Right cardiac atrium (tissue), 5 donors: Measurements from ENCODE around the gene HAP1. TPM values are rescaled to one million over a fixed set of nuclear protein-coding genes. Genes with fewer than 3 reads are reported as not detected.

Experiments used
- ATAC-seq, 2 donors: fragments of 200-7000 bp; cut with Tn5 transposase; one replicate each; pipeline versions ENCODE4 v1.8.0 to v1.9.1; 2020; ENCODE audit warnings: moderate library complexity in 2 of 2, mild to moderate bottlenecking in 1 of 2
- DNase-seq, 3 donors: peaks; one replicate each; pipeline ENCODE4 v3.0.0-alpha.2; 2020
- H3K27ac ChIP-seq: one replicate; pipeline ENCODE4 v1.5.1; 2013; ENCODE audit warnings: mild to moderate bottlenecking, low read length, control low read depth, moderate library complexity
- H3K27me3 ChIP-seq: one replicate; pipeline ENCODE4 v1.6.1; 2013; ENCODE audit not compliant: control insufficient read depth, insufficient read depth
- H3K4me1 ChIP-seq: one replicate; pipeline ENCODE4 v1.6.1; 2013; ENCODE audit warnings: low read length; ENCODE audit not compliant: control insufficient read depth, insufficient read depth
- H3K4me3 ChIP-seq: one replicate; pipeline ENCODE4 v1.5.1; 2013; ENCODE audit warnings: low read length, control low read depth
- H3K9me3 ChIP-seq: one replicate; pipeline ENCODE4 v1.6.1; 2013; ENCODE audit warnings: low read length; ENCODE audit not compliant: control insufficient read depth
- WGBS: extraction: QIAGEN DNeasy Blood & Tissue Kit; methylation state at CpG from one replicate; pipeline ENCODE4 v1.1.7; 2013; 5-methylcytosine and 5-hydroxymethylcytosine counted together
- intact Hi-C, 4 donors: fragments of 100-400 bp; cut with DNase I; formaldehyde crosslinking; loops; one replicate each; pipeline versions ENCODE4 v1.11.0 to v1.14.0; 2022 to 2023
- polyA plus RNA-seq: library from polyadenylated mRNA; stranded (reverse); fragments of 200-250 nt; gene quantifications from one replicate; pipeline ENCODE4 v1.2.3, GENCODE V29; 2013
- total RNA-seq, 4 donors: library from RNA; stranded (reverse); fragmentation: NEBNext Ultra II Directional; extraction: Animal tissue kit (Norgen Biotek cat#: 25700); gene quantifications; one replicate each; pipeline ENCODE4 v1.2.1, GENCODE V29; 2021
- donor health status: healthy with polysubstance abuse.
- donor health status: DM: no; HTN: yes; CAD: no.
- donor health status: DM: no; HTN: no; CAD: no.
- donor health status: DM: no; HTN: yes; CAD: no; lungs with severe emphysema.
- donor health status: DM: yes; HTN: yes; CAD: no.

The HAP1 gene
- total and polyA plus RNA-seq, 5 donors, result 0.05 TPM; not detected in 4

DNA sequence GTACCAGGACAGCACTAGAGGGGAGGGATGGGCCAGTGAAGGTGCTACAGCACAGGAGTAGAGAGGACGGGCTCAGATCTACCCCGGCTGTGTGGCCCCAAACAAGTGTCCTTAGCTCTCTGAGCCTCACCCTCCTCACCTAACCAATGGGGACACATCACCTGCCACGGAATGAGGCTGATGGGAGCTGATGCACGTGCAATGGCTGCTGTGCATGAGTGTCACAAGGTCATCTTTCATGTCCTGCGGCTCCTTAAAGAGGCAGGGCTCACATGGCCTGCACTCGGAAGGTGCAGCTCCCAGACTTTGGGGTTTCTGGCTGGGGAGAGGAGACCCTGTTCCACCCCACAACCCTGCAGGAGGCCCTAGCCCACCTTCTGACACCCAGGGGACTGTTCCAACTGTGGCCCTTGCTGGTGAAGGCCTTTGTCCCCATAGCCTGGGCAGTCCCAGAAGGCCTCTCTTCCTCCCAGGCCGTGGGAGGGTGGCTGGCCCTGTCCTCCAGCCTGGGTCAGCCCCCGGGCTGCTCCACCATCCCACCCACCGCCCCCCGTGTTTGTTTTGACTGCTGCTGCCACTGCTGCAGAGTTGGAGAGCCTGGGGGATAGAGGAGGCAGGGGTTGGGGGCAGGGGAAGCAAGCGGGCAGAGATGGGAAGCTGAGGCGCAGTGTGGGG lies 10.5 kb downstream of the HAP1 start:
- Histone ChIP-seq H3K4me1 (no peaks in the 10 kb centered on the region), H3K27ac (no peak overlapping the region), H3K9me3 (no peaks in the 10 kb centered on the region), H3K4me3 (no peak overlapping the region), H3K27me3 (no peaks in the 10 kb centered on the region)
- 76% methylated on average over 12 of the region's 12 CpGs for WGBS
- no peak for DNase-seq
- intact Hi-C loops, result no loop called here
- no peak for ATAC-seq

DNA sequence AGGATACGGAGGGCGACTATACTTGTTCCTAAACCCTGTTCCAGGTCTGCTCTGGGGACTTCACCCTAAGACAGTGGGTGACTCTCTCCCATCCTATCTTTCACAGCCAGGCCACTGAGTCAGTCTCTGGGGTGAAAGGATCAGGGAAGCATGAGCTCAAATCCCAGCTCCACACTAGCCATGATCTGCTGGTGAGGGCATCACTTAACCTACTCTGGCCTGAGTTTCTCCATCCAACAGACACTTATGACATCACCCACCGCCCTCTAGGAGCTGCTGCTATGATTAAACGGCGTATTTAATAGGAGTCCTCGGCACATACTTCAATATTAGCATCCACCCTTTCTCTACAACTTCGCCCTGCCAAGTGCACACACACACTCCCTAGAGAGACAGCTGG lies 12.2 kb downstream of the HAP1 start:
- WGBS, result 83% methylated on average over 7 of the region's 7 CpGs
- no peaks in the 10 kb centered on the region for H3K9me3 ChIP-seq
- H3K4me1 ChIP-seq, result peaks cover 2% of the 10 kb centered on the region

DNA sequence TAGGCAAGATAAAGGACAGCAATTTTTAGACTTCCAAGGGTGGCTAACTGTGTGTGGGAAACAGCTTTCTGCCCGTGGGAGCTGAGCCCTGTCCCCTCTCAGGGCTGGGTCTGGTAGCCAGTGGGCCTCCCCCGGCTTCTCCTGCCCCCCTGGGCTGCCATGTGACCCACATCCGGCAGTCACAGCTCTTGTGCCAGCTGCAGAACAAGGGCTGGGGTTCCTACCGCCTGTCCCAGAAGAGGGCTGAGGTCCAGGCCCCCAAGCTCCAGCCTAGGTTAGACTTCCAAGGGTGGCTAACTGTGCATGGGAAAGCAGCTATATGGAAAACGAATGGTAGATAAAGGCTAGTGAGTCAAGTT lies 16.2 kb downstream of the HAP1 start:
- Histone ChIP-seq H3K4me1 (peaks cover 2% of the 10 kb centered on the region), H3K9me3 (no peaks in the 10 kb centered on the region), H3K27me3 (no peaks in the 10 kb centered on the region), H3K4me3 (no peak overlapping the region), H3K27ac (no peak overlapping the region)
- intact Hi-C loops, result no loop called here
- DNase-seq (no peak), ATAC-seq (peak in 1 of 2 donors; percentile 21)
- WGBS, result 50% methylated on average over 5 of the region's 5 CpGs

More for the DNA sequence above, 12.2 kb downstream of the HAP1 start:
- no peak overlapping the region for H3K27ac ChIP-seq
- no peak for DNase-seq
- H3K4me3 ChIP-seq, result no peak overlapping the region
- H3K27me3 ChIP-seq, result no peaks in the 10 kb centered on the region
- intact Hi-C loops, result no loop called here
- no peak for ATAC-seq

DNA sequence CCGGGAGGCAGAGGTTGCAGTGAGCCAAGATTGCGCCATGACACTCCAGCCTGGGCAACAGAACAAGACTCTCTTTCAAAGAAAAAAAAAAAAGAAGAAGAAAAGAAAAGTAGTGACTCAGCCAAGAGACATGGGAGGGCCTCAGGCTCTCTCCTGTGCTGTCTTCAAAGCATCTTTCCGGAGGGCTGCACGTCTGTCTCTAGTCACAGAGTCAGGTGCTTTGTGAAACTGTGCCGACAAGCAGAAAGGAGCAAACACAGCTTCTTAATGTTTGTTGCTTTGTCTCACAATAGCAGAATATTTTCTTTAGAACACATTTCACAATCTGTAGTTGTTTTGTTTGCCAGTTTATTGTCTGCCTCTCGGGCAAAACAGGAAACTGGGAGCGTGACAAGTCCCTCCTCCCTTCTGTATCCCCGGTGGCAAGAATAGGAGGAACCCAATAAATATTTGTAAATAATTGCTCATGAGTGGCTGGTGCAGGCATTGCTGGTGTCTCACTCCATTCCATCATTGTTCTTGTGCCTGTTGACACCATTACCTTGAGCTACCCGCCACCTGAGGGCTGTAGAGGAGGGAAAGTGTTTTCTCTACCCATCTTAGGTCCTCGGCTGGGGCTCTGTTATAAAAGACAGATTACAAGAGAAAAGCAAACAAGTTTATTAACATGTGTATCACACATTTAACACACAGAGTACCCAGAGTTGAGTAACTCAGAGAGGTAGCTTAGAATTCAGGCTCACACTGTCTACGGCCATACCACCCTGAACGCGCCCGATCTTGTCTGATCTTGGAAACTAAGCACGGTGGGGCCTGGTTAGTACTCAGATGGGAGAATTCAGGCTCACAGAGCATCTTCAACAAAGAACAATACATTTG lies 16.8 kb downstream of the HAP1 start:
- intact Hi-C loops, result no loop called here
- Histone ChIP-seq H3K4me1 (peaks cover 2% of the 10 kb centered on the region), H3K9me3 (no peaks in the 10 kb centered on the region), H3K4me3 (no peak overlapping the region), H3K27me3 (no peaks in the 10 kb centered on the region), H3K27ac (no peak overlapping the region)
- ATAC-seq (peak in 1 of 2 donors; percentile 20), DNase-seq (no peak)
- 64% methylated on average over 15 of the region's 15 CpGs for WGBS

DNA sequence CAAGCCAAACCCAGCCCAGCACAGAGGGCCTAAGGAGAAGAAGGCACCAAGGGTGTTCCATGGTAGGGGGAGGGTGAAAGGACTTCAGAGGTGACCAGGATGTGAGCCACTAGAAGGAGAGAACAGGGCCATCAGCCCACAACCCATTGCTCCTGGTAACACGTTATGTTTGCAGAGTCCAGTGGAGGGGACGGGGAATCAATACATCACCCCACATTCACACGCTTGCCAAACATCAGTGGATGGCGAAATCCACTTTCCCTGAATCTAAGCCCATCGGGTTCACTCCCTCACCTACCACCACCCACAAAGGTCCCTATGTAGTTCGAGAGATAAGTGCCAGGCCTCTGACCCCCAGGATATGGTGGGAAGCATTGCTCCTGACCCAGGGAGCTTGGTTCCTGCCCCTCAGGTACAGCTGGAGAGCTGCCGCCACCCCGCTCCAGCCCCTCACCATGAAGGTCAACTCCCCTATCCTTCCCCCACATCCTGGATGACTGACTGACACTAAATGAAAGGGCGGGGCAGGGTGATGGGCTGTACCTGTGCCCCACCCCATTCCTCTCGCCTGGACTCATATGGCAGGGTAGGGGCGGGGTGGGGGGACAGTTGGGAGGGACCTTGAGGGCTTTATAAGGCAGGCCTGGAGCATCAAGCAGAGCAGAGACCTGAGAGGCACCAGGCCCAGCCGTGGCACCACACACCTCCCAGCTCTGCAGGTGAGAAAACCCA lies 22.6 kb downstream of the HAP1 start, which contains the start of gene GAST:
TSS of gene GAST (plus strand) at position 663 of the 732 bp plus-strand sequence. CDS start 3,106 bp downstream, outside the sequence.
- ATAC-seq (no peak), DNase-seq (no peak)
- H3K27me3 ChIP-seq, result no peaks in the 10 kb centered on the region
- no peaks in the 10 kb centered on the region for H3K4me1 ChIP-seq
- intact Hi-C loops, result no loop called here
- H3K4me3 ChIP-seq, result no peak within 1 kb of the TSS
- no peaks in the 10 kb centered on the region for H3K9me3 ChIP-seq
- WGBS, result 89% methylated on average over 12 of the region's 12 CpGs
- no peak within 1 kb of the TSS for H3K27ac ChIP-seq

DNA sequence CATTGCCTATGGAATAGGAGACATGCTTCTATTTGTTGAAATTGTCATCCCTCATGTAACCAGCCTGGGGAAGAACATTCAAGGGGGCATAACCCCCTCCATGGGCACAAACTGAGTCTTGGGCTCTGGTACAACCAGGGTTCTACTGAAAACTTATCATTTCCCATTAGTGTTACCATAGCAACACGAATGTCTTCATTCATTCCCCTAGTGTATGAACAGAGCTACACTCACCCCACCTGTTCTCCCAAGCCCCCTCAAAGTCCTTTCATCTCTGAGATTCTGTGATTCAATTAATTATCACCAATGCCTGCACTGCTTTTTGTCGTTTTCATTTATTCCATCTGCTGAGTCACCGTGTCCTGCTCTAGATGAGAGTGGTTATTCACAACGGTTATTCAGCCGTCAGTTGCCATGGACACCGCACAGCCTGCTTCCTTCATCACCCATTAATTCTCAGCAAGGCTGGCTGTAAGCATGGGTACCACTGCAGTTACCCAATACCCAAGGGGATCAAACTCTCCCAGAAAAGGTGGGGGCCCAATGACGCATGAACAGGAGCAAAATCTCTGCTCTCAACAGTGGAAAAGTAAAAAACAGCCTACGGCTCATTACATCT lies 23.9 kb downstream of the HAP1 start:
- no peak for DNase-seq
- Histone ChIP-seq H3K4me1 (no peaks in the 10 kb centered on the region), H3K4me3 (no peak overlapping the region), H3K27ac (no peak overlapping the region), H3K9me3 (no peaks in the 10 kb centered on the region), H3K27me3 (no peaks in the 10 kb centered on the region)
- 56% methylated on average over 8 of the region's 8 CpGs for WGBS
- ATAC-seq, result no peak
- intact Hi-C loops, result no loop called here

DNA sequence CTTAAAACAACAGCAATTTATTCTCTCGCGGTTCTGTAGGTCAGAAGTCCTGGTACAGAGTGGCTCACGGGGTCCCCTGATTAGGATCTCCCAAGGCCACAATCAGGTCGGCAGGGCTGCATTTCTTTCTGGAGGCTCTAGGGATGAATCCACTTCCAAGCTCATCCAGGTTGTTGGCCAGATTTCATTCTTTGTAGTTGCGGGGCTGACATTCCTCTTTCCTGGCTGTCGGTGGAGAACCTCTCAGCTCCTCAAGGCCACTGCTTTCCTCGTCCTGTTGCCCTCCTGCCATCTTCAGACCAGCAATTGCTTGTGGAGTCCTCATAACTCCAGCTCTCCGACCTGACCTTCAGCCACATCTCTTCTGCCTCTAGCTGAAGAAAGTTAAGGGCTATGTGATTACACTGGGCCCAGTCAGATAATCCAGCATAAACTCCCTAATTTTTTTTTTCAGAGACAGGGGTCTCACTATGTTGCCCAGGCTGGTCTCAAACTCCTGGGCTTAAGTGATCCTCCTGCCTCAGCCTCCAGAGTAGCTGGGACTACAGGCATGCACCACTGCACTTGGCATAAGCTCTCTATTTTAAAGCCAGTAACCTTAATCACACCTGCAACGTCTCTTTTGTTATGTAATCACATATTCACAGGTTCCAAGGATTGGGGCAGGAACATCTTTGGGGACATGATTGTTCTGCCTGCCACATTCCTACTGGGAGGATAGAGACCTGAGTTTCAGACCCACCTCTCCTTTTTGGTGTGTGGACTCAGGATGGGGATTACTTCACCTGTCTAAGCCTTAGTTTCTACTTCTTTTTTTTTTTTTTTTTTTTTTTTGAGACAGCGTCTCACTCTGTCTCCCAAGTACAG lies 26.4 kb downstream of the HAP1 start:
- Histone ChIP-seq H3K27me3 (no peaks in the 10 kb centered on the region), H3K9me3 (no peaks in the 10 kb centered on the region), H3K4me3 (no peak overlapping the region), H3K4me1 (no peaks in the 10 kb centered on the region), H3K27ac (no peak overlapping the region)
- intact Hi-C loops, result no loop called here
- DNase-seq, result no peak
- no peak for ATAC-seq
- WGBS, result 73% methylated on average over 10 of the region's 10 CpGs

DNA sequence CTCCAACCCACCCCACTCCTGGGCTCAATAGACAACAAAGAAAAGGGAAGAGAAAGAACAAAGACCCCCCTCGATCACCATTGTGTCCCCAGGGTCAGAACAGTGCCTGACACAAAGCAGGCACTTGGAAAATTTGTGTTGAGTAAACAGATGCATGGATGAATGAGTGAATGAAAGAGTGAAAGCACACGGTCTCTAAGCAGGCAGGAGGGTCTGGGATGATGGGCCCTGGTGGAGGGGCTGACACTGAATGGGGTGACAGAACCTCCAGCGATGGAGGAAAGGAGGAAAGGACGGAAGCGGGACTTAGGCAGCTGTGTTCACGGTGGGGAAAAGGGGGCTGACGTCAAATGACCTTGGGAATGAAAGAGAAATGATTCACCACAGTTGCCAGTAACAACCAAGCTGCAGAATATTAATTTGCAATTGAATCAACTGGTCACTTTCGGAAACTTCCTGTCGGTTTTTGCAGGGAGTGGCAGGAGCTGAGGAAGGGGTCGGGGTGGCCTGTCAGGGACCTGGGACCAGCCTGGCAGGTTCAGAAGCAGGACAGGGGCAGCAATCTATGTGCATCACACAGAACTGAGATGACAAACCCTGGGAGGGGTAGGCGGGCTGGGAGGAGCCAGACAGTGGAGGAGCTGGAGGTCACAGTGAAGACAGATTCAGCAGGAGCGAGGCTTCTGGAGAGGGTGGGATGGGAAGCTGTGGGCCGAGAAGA lies 29.0 kb downstream of the HAP1 start:
- DNase-seq (no peak), ATAC-seq (peak in 1 of 2 donors; percentile 19)
- Histone ChIP-seq H3K4me3 (no peak overlapping the region), H3K27me3 (no peaks in the 10 kb centered on the region), H3K4me1 (no peaks in the 10 kb centered on the region), H3K9me3 (no peaks in the 10 kb centered on the region), H3K27ac (no peak overlapping the region)
- intact Hi-C loops, result no loop called here
- WGBS, result 60% methylated on average over 13 of the region's 13 CpGs

DNA sequence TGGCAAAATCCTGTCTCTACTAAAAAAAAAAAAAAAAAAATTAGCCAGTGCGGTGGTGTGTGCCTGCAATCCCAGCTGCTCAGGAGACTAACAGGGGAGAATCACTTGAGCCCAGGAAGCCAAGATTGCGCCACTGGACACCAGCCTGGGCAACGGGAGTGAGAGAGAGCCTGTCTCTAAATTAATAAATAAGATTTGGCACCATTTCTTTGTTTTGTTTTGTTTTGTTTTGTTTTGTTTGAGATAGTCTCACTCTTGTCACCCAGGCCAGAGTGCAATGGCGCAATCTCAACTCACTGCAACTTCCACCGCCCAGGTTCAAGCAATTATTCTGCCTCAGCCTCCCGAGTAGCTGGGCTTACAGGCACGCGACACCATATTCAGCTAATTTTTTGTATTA lies 31.7 kb downstream of the HAP1 start:
- intact Hi-C loops, result no loop called here
- H3K27me3 ChIP-seq, result no peaks in the 10 kb centered on the region
- no peak for ATAC-seq

More for the DNA sequence above, 31.7 kb downstream of the HAP1 start:
- WGBS, result 83% methylated on average over 8 of the region's 8 CpGs
- DNase-seq, result no peak
- no peak overlapping the region for H3K4me3 ChIP-seq
- no peaks in the 10 kb centered on the region for H3K4me1 ChIP-seq
- no peak overlapping the region for H3K27ac ChIP-seq
- H3K9me3 ChIP-seq, result no peaks in the 10 kb centered on the region
